Cardiac fibroblast (primary cell): ENCODE results near the gene CXXC5.
"Not testable (repeated sequence)": the region's sequence is repeated elsewhere in the genome, so short reads cannot be mapped to it uniquely, and the experiment has no call there.

ENCODE experiments used
- DNase-seq, 2 donors: peaks; one replicate each; pipeline versions ENCODE4 v3.0.0 to v3.0.0-alpha.2; 2010; ENCODE audit warnings: low read depth in 2 of 2
- H3K4me3 ChIP-seq, 2 donors: replicated peaks in 1 of 2; 1 replicate in 1 of 2; 2 replicates in 1 of 2; pipeline ENCODE4 v1.5.1; 2011; ENCODE audit warnings: low read depth in 2 of 2, low read length in 2 of 2, mild to moderate bottlenecking in 2 of 2, moderate library complexity in 1 of 2
- TF ChIP-seq, protein P1 (sequence below): IDR thresholded peaks from one replicate; pipeline ENCODE4 v1.5.1; 2011; ENCODE audit warnings: low read depth, mild to moderate bottlenecking, low read length, inconsistent platforms

The CXXC5 gene

GRCh38 chr5:139619861-139620260 is 28.3 kb upstream of the CXXC5 start:
- DNase-seq: no peak
- H3K4me3 ChIP-seq: no peak overlapping the region
- TF ChIP-seq, protein P1, sequence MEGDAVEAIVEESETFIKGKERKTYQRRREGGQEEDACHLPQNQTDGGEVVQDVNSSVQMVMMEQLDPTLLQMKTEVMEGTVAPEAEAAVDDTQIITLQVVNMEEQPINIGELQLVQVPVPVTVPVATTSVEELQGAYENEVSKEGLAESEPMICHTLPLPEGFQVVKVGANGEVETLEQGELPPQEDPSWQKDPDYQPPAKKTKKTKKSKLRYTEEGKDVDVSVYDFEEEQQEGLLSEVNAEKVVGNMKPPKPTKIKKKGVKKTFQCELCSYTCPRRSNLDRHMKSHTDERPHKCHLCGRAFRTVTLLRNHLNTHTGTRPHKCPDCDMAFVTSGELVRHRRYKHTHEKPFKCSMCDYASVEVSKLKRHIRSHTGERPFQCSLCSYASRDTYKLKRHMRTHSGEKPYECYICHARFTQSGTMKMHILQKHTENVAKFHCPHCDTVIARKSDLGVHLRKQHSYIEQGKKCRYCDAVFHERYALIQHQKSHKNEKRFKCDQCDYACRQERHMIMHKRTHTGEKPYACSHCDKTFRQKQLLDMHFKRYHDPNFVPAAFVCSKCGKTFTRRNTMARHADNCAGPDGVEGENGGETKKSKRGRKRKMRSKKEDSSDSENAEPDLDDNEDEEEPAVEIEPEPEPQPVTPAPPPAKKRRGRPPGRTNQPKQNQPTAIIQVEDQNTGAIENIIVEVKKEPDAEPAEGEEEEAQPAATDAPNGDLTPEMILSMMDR: no peak

- not testable (repeated sequence) for DNase-seq
These were observed 22.8 kb upstream of the CXXC5 start for GRCh38 chr5:139625398-139625797.

DNA sequence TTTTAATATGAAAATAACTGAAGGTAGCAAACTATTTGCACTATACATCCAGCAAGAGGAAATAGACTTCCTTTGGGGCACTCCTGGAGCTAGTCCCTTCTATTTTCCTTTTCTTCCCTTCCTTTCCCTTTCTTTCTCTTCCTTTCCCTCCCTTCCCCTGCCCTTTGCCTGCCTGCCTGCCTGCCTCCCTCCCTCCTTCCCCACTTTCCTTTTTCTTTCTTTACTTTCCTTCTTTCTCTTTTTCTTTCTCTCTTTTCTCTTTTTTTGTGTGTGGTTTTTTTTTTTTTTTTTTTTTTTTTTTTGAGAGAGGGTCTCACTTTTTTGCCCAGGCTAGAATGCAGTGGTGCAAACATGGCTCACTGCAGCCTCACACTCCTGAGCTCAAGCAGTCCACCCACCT is 17.3 kb upstream of the CXXC5 start:
- no peak for DNase-seq
- TF ChIP-seq, protein P1: no peak

More at GRCh38 chr5:139625398-139625797, 22.8 kb upstream of the CXXC5 start:
- H3K4me3 ChIP-seq: not testable (repeated sequence)

DNA sequence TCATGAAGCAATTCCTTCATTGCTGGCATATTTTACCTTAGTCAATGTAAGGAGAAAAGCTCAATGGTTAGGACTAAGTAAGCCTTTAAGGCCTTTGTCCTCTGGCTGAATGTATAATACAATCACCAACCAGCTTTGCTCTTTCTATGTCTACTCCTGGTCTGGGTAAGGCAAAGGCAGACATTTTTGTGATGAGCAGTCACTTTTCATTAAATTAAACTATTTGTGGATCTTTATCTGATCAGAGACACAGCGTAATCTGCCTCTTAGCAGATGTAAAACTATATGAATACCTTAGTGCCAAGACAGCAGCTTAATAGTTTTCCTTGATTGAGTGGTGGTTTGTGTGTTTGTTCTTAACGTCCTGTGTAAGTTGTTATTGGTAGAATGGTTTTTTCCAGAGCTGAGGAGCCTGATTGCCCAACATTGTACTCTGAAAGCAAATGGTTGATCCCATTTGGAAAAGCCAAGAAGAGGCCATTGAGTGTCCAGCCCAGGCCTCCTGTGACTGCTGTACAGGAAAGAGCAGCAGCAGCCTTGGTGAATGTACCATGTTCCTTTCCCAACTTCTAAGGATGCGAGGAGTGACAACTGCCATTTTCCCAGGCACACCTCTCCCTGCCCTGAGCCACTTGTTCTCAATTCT is 16.5 kb upstream of the CXXC5 start:
- TF ChIP-seq, protein P1: no peak
- no peak for DNase-seq
- no peak overlapping the region for H3K4me3 ChIP-seq

More for the DNA sequence above, 17.3 kb upstream of the CXXC5 start:
- no peak overlapping the region for H3K4me3 ChIP-seq

DNA sequence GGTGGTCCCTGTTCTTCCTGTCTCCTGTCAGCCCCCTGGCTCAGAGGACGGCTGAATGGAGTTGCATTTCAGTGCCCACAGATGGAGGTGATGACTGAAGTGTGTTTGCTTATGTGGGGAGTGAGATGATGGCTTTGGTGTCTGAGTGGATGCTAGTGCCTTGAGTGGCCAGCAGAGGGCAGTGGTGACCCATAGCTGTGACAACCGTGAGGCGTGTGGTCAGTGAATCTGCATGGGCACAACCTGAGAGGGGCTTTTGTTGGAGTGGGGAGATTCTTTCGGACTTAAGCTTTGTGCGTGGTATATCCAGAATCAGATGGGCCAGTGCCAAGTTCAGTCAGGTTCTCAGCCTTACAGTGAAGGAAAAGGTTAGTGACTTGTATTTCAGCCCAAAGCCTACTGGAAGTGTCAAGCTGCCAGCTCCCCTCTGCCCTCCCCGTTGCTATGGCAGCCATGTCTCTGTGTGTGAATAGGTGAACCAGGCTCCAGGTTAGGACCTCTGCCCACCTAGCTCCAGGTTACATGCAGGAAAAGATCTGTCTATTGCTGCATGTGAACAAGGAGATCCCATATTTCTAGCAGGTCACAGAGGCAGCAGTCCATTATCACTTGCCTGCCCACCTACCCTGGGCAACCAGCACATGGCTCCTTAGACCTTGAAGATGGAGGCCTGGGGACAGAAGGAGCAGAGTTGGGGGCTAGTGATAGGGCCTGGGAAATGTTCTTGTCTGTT is 14.7 kb upstream of the CXXC5 start:
- DNase-seq: peak; percentile 78 to 80
- H3K4me3 ChIP-seq: no peak overlapping the region
- TF ChIP-seq, protein P1: peak; percentile 99

DNA sequence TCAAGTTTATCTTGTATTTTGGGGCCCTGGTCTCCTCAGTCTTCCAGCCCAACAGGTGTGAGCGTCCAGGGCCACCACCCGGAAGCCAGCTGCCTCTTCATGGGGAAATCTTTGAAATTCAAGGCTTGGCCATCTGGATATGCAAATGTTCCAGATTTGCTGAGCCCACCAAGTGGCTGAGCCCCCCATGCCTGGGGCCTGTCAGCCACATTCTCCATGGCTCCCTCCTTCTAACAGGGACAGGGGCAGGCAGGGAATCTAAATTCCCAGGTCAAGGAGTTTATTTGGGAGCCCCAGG is 14.2 kb upstream of the CXXC5 start:
- no peak overlapping the region for H3K4me3 ChIP-seq
- TF ChIP-seq, protein P1: no peak

GRCh38 chr5:139634541-139634940 is 13.6 kb upstream of the CXXC5 start:
- H3K4me3 ChIP-seq: no peak overlapping the region
- TF ChIP-seq, protein P1: no peak
- DNase-seq: no peak

More for the DNA sequence above, 14.2 kb upstream of the CXXC5 start:
- DNase-seq: no peak
